OCI-M1 (cell line): ENCODE results near the gene GNAT1.

Experiments used
- DNase-seq: peaks from one replicate; lab custom pipeline; 2025; lab: John Stamatoyannopoulos, UW

GNAT1 gene

GRCh38 chr3:50181985-50182384 is 9.4 kb upstream of the GNAT1 start:
- DNase-seq: no peak

- no peak for DNase-seq
These were observed 8.8 kb upstream of the GNAT1 start for GRCh38 chr3:50182533-50183099.

GRCh38 chr3:50183755-50184154 is 7.7 kb upstream of the GNAT1 start:
- DNase-seq: no peak

GRCh38 chr3:50184242-50184978 is 7.0 kb upstream of the GNAT1 start:
- DNase-seq: no peak

- DNase-seq: no peak
These were observed 6.2 kb upstream of the GNAT1 start for GRCh38 chr3:50185230-50185629.

GRCh38 chr3:50186096-50186495 is 5.3 kb upstream of the GNAT1 start:
- no peak for DNase-seq

- no peak for DNase-seq
These were observed 3.7 kb upstream of the GNAT1 start for GRCh38 chr3:50187750-50188149.

- peak; percentile 76 for DNase-seq
These were observed 2.1 kb upstream of the GNAT1 start for GRCh38 chr3:50189274-50189673.

- no peak for DNase-seq
These were observed 1.4 kb upstream of the GNAT1 start for GRCh38 chr3:50189989-50190388.

GRCh38 chr3:50192124-50192523 is 714 bp downstream of the GNAT1 start:
- DNase-seq: no peak

- peak; percentile 74 for DNase-seq
These were observed 1.3 kb downstream of the GNAT1 start for GRCh38 chr3:50192689-50193141.

GRCh38 chr3:50193286-50193685 is 1.9 kb downstream of the GNAT1 start:
- DNase-seq: no peak

GRCh38 chr3:50193746-50194127 is 2.3 kb downstream of the GNAT1 start:
- DNase-seq: no peak

GRCh38 chr3:50194128-50194902 is 2.9 kb downstream of the GNAT1 start:
- peak; percentile 18 for DNase-seq

- DNase-seq: no peak
These were observed 3.6 kb downstream of the GNAT1 start for GRCh38 chr3:50194903-50195500.

- no peak for DNase-seq
These were observed 4.3 kb downstream of the GNAT1 start for GRCh38 chr3:50195501-50196252.

GRCh38 chr3:50196253-50196801 is 4.9 kb downstream of the GNAT1 start:
- DNase-seq: no peak

GRCh38 chr3:50201573-50202315 is 10.3 kb downstream of the GNAT1 start:
- peak; percentile 9 for DNase-seq

GRCh38 chr3:50202353-50203112 is 11.1 kb downstream of the GNAT1 start:
- no peak for DNase-seq
